Liver (tissue), 9 donors: ENCODE data around the gene FNDC10. TPM values are rescaled to one million over a fixed set of nuclear protein-coding genes. Genes with fewer than 3 reads are reported as not detected.

Experiments
- DNase-seq: peaks from one replicate; pipeline ENCODE4 v3.0.0-alpha.2; 2017; ENCODE audit warnings: low spot score
- H3K27ac ChIP-seq, 2 donors: one replicate each; pipeline ENCODE4 v1.7.0; 2013; ENCODE audit warnings: inconsistent platforms in 2 of 2, low read length in 2 of 2, control low read depth in 1 of 2, low read depth in 1 of 2, mild to moderate bottlenecking in 1 of 2
- H3K27me3 ChIP-seq, 4 donors: one replicate each; pipeline versions ENCODE4 v1.6.1 to v1.7.0; 2013; ENCODE audit warnings: low read length in 3 of 4, inconsistent platforms in 1 of 4, mild to moderate bottlenecking in 1 of 4, moderate library complexity in 1 of 4; ENCODE audit not compliant: control insufficient read depth in 4 of 4, insufficient read depth in 4 of 4
- H3K36me3 ChIP-seq, 4 donors: one replicate each; pipeline versions ENCODE4 v1.6.1 to v1.7.0; 2013; ENCODE audit warnings: low read length in 3 of 4, mild to moderate bottlenecking in 3 of 4, low read depth in 1 of 4, moderate library complexity in 1 of 4; ENCODE audit not compliant: control insufficient read depth in 4 of 4, insufficient read depth in 3 of 4
- H3K4me1 ChIP-seq, 4 donors: one replicate each; pipeline versions ENCODE4 v1.6.1 to v1.7.0; 2013; ENCODE audit warnings: low read length in 3 of 4, mild to moderate bottlenecking in 3 of 4, moderate library complexity in 1 of 4; ENCODE audit not compliant: control insufficient read depth in 4 of 4, insufficient read depth in 4 of 4
- H3K4me3 ChIP-seq, 3 donors: one replicate each; pipeline versions ENCODE4 v1.6.1 to v1.7.0; 2013; ENCODE audit warnings: low read length in 3 of 3, control low read depth in 1 of 3, low read depth in 1 of 3, mild to moderate bottlenecking in 1 of 3
- H3K9ac ChIP-seq, 2 donors: one replicate each; pipeline ENCODE4 v1.7.0; 2013; ENCODE audit warnings: low read length in 2 of 2, mild to moderate bottlenecking in 2 of 2, moderate library complexity in 2 of 2, control low read depth in 1 of 2, low read depth in 1 of 2
- H3K9me3 ChIP-seq, 4 donors: one replicate each; pipeline versions ENCODE4 v1.6.1 to v1.7.0; 2013; ENCODE audit warnings: low read length in 3 of 4; ENCODE audit not compliant: control insufficient read depth in 4 of 4
- CTCF ChIP-seq: fragments of 150-350 bp; IDR thresholded peaks from 2 replicates; pipeline ENCODE4 v1.5.1; 2017; ENCODE audit warnings: improper control_type of control experiment, low read depth, low read length; ENCODE audit not compliant: missing input control
- EGR1 ChIP-seq, 2 donors: IDR thresholded peaks; 2 replicates each; pipeline ENCODE4 v1.6.1; 2016 to 2018; ENCODE audit warnings: antibody characterized with exemption in 2 of 2, low read depth in 2 of 2
- FOXA1 ChIP-seq: IDR thresholded peaks from 2 replicates; pipeline ENCODE4 v1.6.1; 2016; ENCODE audit warnings: antibody characterized with exemption
- FOXA2 ChIP-seq: IDR thresholded peaks from 2 replicates; pipeline ENCODE4 v1.6.1; 2016; ENCODE audit warnings: antibody characterized with exemption
- GABPA ChIP-seq, 2 donors: IDR thresholded peaks in 1 of 2; conservative IDR thresholded peaks in 1 of 2; 2 replicates each; pipeline ENCODE4 v1.6.1; 2016; ENCODE audit warnings: antibody characterized with exemption in 2 of 2, mild to moderate bottlenecking in 1 of 2, moderate library complexity in 1 of 2
- HNF4A ChIP-seq, 2 donors: conservative IDR thresholded peaks; 2 replicates each; pipeline ENCODE4 v1.6.1; 2016; ENCODE audit warnings: antibody characterized with exemption in 2 of 2, mild to moderate bottlenecking in 2 of 2
- HNF4G ChIP-seq: IDR thresholded peaks from 2 replicates; pipeline ENCODE4 v1.6.1; 2016; ENCODE audit warnings: antibody characterized with exemption
- JUND ChIP-seq, 2 donors: IDR thresholded peaks; 2 replicates each; pipeline ENCODE4 v1.6.1; 2016; ENCODE audit warnings: antibody characterized with exemption in 2 of 2
- NR2F2 ChIP-seq: IDR thresholded peaks from 2 replicates; pipeline ENCODE4 v1.6.1; 2016; ENCODE audit warnings: antibody characterized with exemption
- RAD21 ChIP-seq, 2 donors: IDR thresholded peaks; 2 replicates each; pipeline ENCODE4 v1.6.1; 2016; ENCODE audit warnings: antibody characterized with exemption in 2 of 2, mild to moderate bottlenecking in 2 of 2
- RXRA ChIP-seq, 2 donors: IDR thresholded peaks; 2 replicates each; pipeline ENCODE4 v1.6.1; 2017 to 2018; ENCODE audit warnings: antibody characterized with exemption in 2 of 2, mild to moderate bottlenecking in 1 of 2
- SP1 ChIP-seq: IDR thresholded peaks from 2 replicates; pipeline ENCODE4 v1.6.1; 2018; ENCODE audit warnings: antibody characterized with exemption, mild to moderate bottlenecking
- TAF1 ChIP-seq: conservative IDR thresholded peaks from 2 replicates; pipeline ENCODE4 v1.6.1; 2016; ENCODE audit warnings: antibody characterized with exemption, mild to moderate bottlenecking
- YY1 ChIP-seq: IDR thresholded peaks from 2 replicates; pipeline ENCODE4 v1.6.1; 2016; ENCODE audit warnings: antibody characterized with exemption, mild to moderate bottlenecking
- WGBS: extraction: QIAGEN DNeasy Blood & Tissue Kit; methylation state at CpG from one replicate; pipeline ENCODE4 v1.1.7; 2013; 5-methylcytosine and 5-hydroxymethylcytosine counted together
- polyA plus RNA-seq, 2 donors: library from polyadenylated mRNA; stranded (reverse) in 1 of 2; unstranded in 1 of 2; fragments of 200-250 nt in 1 of 2; fragments of >200 nt in 1 of 2; fragmentation: Nextera tagmentation in 1 of 2; extraction: Ambion mirVana in 1 of 2; gene quantifications; one replicate each; pipeline versions ENCODE4 v1.2.1 to v1.2.3, GENCODE V29; 2013 to 2015
- total RNA-seq, 2 donors: library from RNA; depleted of rRNA; stranded (reverse); fragments of >200 nt; gene quantifications; one replicate each; pipeline ENCODE4 v1.2.3, GENCODE V29; 2014
- TF ChIP-seq, protein P1 (sequence below): IDR thresholded peaks from 2 replicates; pipeline ENCODE4 v1.6.1; 2016; ENCODE audit warnings: antibody characterized with exemption
- TF ChIP-seq, protein P2 (sequence below): IDR thresholded peaks from 2 replicates; pipeline ENCODE4 v1.6.1; 2016; ENCODE audit warnings: antibody characterized with exemption
- TF ChIP-seq, protein P3 (sequence below): IDR thresholded peaks from 2 replicates; pipeline ENCODE4 v1.6.1; 2016; ENCODE audit warnings: antibody characterized with exemption
- TF ChIP-seq, protein P4 (sequence below): IDR thresholded peaks from 2 replicates; pipeline ENCODE4 v1.6.1; 2016; ENCODE audit warnings: antibody characterized with exemption, mild to moderate bottlenecking
- donor health status: healthy.
- donor health status: healthy.
- donor health status: healthy.
- donor health status: healthy.
- donor health status: healthy.

Gene FNDC10
- total and polyA plus RNA-seq, 4 donors: 0.08 to 0.58 (median 0.25) TPM

GRCh38 chr1:1561801-1562470 is 38.0 kb downstream of the FNDC10 start:
- TF ChIP-seq YY1 (no peak), GABPA (IDR thresholded peaks at IDR 0.05 in 1 of 2, conservative IDR thresholded peaks at IDR 0.05 in 1 of 2) (no peak), NR2F2 (no peak), EGR1 (IDR thresholded peaks at IDR 0.05; ENCODE audit: low read depth in 2 of 2) (no peak), RXRA (IDR thresholded peaks at IDR 0.05) (no peak), FOXA2 (no peak), JUND (IDR thresholded peaks at IDR 0.05) (no peak), FOXA1 (no peak), HNF4A (conservative IDR thresholded peaks at IDR 0.05) (no peak), TAF1 (no peak), HNF4G (no peak), SP1 (no peak), RAD21 (IDR thresholded peaks at IDR 0.05) (no peak), CTCF (no peak)
- TF ChIP-seq, protein P1, sequence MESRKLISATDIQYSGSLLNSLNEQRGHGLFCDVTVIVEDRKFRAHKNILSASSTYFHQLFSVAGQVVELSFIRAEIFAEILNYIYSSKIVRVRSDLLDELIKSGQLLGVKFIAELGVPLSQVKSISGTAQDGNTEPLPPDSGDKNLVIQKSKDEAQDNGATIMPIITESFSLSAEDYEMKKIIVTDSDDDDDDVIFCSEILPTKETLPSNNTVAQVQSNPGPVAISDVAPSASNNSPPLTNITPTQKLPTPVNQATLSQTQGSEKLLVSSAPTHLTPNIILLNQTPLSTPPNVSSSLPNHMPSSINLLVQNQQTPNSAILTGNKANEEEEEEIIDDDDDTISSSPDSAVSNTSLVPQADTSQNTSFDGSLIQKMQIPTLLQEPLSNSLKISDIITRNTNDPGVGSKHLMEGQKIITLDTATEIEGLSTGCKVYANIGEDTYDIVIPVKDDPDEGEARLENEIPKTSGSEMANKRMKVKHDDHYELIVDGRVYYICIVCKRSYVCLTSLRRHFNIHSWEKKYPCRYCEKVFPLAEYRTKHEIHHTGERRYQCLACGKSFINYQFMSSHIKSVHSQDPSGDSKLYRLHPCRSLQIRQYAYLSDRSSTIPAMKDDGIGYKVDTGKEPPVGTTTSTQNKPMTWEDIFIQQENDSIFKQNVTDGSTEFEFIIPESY: no peak
- TF ChIP-seq, protein P2, sequence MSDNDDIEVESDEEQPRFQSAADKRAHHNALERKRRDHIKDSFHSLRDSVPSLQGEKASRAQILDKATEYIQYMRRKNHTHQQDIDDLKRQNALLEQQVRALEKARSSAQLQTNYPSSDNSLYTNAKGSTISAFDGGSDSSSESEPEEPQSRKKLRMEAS: no peak
- TF ChIP-seq, protein P3, sequence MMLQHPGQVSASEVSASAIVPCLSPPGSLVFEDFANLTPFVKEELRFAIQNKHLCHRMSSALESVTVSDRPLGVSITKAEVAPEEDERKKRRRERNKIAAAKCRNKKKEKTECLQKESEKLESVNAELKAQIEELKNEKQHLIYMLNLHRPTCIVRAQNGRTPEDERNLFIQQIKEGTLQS: no peak
- TF ChIP-seq, protein P4, sequence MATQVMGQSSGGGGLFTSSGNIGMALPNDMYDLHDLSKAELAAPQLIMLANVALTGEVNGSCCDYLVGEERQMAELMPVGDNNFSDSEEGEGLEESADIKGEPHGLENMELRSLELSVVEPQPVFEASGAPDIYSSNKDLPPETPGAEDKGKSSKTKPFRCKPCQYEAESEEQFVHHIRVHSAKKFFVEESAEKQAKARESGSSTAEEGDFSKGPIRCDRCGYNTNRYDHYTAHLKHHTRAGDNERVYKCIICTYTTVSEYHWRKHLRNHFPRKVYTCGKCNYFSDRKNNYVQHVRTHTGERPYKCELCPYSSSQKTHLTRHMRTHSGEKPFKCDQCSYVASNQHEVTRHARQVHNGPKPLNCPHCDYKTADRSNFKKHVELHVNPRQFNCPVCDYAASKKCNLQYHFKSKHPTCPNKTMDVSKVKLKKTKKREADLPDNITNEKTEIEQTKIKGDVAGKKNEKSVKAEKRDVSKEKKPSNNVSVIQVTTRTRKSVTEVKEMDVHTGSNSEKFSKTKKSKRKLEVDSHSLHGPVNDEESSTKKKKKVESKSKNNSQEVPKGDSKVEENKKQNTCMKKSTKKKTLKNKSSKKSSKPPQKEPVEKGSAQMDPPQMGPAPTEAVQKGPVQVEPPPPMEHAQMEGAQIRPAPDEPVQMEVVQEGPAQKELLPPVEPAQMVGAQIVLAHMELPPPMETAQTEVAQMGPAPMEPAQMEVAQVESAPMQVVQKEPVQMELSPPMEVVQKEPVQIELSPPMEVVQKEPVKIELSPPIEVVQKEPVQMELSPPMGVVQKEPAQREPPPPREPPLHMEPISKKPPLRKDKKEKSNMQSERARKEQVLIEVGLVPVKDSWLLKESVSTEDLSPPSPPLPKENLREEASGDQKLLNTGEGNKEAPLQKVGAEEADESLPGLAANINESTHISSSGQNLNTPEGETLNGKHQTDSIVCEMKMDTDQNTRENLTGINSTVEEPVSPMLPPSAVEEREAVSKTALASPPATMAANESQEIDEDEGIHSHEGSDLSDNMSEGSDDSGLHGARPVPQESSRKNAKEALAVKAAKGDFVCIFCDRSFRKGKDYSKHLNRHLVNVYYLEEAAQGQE: no peak
- no peaks in the 10 kb centered on the region for H3K27me3 ChIP-seq
- H3K4me1 ChIP-seq: peaks cover 3 to 17% (median 12%) of the 10 kb centered on the region in 4 donors
- H3K36me3 ChIP-seq: peaks cover 20 to 29% (median 24%) of the 10 kb centered on the region in 4 donors
- no peak for DNase-seq
- no peak overlapping the region for H3K9ac ChIP-seq
- no peak overlapping the region for H3K4me3 ChIP-seq
- H3K9me3 ChIP-seq: no peaks in the 10 kb centered on the region
- H3K27ac ChIP-seq: no peak overlapping the region
- WGBS: 94% methylated on average over 15 of the region's 15 CpGs
